Measurements from ENCODE around the gene GPR135.

Gene GPR135

GRCh38 chr14:59422069-59422881 is 42.9 kb downstream of the GPR135 start:
- DNase-seq (ENCODE audit: low read depth) = no peak

- DNase-seq (ENCODE audit: low read depth) = no peak
Measured at GRCh38 chr14:59419303-59419702, 45.9 kb downstream of the GPR135 start.

DNA sequence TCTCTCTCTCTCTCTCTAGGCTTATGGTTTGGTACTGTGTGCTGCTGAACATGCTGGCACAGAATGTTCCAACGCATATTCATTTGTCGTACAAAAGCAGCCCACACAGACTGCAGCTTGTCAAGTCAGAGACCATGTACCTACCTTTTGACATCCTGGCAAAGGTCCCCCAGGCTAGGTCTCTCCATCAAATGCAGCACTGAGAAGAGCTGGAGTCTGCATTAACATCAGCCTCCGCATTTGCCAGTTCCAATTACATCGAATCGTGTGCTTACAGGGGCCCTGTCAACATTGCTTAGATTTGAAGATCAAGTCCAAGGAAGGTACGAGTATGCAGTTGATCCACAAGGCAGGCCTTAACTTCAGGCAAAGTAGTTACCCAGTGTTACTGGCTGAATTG is 47.9 kb downstream of the GPR135 start:
- no peak for DNase-seq (ENCODE audit: low read depth)

DNA sequence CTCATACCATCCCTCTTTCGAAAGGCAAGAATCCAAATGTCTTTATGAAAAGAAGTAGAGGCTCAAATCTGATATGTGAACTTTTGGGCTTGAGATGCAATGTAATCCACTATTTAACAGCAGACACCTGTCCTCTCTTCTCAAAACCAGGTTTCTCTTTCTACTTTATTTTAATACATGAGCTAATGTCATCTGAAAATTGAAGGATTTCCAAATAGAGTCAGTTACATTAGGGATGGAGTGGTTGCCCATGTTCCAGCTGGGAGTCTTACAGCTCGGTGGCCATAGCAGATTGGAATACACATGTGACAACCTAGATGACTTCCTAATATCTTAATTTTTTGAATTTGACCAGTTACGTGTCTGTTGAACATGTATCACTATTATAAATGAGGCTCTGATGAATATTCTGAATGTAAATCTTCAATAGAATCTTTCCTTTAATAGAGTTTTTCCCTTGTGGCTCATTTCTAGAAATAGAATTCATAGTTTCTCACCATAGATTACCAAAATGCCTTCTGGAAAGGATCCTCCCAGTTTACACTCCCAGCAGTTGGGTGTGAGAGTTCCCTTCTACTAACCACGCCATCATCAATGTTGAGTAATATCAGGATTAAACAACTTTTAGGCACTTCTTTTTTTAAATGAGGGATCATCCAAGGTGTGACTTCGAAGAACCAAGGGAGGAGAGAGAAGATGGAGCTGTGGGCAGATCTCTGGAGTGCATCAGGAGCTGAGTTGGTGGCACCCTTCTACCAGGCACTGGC is 49.2 kb downstream of the GPR135 start:
- no peak for DNase-seq (ENCODE audit: low read depth)

Data from stimulated activated CD8-positive, alpha-beta memory T cell treated with anti-CD3 and anti-CD28 coated beads, Interleukin-12 subunit alpha, Interleukin-12 subunit beta, amount 100 ng/mL, for 1 hour (primary cell).